GM10248 (cell line): Measurements from ENCODE around the gene PJA2.
"Not testable (repeated sequence)": the region's sequence is repeated elsewhere in the genome, so short reads cannot be mapped to it uniquely, and the experiment has no call there.

Experiments used
- CTCF ChIA-PET: fragments of 300-600 bp; sonication (Branson Sonifier 250); formaldehyde crosslinking; extraction: SDS; loops from one replicate; lab custom pipeline; 2021; ENCODE audit warnings: antibody characterized with exemption; lab: Yijun Ruan, JAX
- POLR2A ChIA-PET: fragments of 350-650 bp; sonication (Branson Sonifier 250); formaldehyde crosslinking; extraction: SDS; loops from one replicate; lab custom pipeline; 2020; ENCODE audit warnings: antibody characterized with exemption; lab: Yijun Ruan, JAX
- DNase-seq: peaks from one replicate; pipeline ENCODE4 v3.0.0; 2012; ENCODE audit errors: extremely low spot score
- CTCF ChIP-seq: IDR thresholded peaks from 2 replicates; pipeline ENCODE4 v1.5.1; 2012; ENCODE audit warnings: mild to moderate bottlenecking, low read depth; ENCODE audit errors: extremely low read depth, missing control alignments, control extremely low read depth

PJA2 gene

GRCh38 chr5:109451146-109451545 is 41.4 kb upstream of the PJA2 start:
- ChIA-PET POLR2A (no interaction called here), CTCF (interaction anchor here (1.1 kb wide), 1 partner anchor 28 kb away, joined by 3 read pairs; no protein-coding TSS in a partner anchor)
- no peak for TF ChIP-seq CTCF
- DNase-seq: no peak

- CTCF ChIA-PET: interaction anchor here (0.7 to 2.5 kb wide), 4 partner anchors 9 to 28 kb away, joined by 3 to 9 read pairs (median 3); no protein-coding TSS in a partner anchor
- DNase-seq: no peak
- no peak for TF ChIP-seq CTCF
- POLR2A ChIA-PET: no interaction called here
Observed at GRCh38 chr5:109450129-109450877, 40.5 kb upstream of the PJA2 start.

GRCh38 chr5:109448838-109449237 is 39.1 kb upstream of the PJA2 start:
- no peak for DNase-seq
- ChIA-PET POLR2A (no interaction called here), CTCF (interaction anchor here (2.5 kb wide), 1 partner anchor 10 kb away, joined by 9 read pairs; no protein-coding TSS in a partner anchor)
- TF ChIP-seq CTCF: no peak

GRCh38 chr5:109439590-109439989 is 29.8 kb upstream of the PJA2 start:
- no peak for DNase-seq
- CTCF ChIA-PET: interaction anchor here (0.7 to 1.6 kb wide), 18 partner anchors 9 to 960 kb away, joined by 3 to 13 read pairs (median 3); no protein-coding TSS in a partner anchor
- no peak for TF ChIP-seq CTCF
- POLR2A ChIA-PET: no interaction called here

GRCh38 chr5:109426075-109426474 is 16.3 kb upstream of the PJA2 start:
- ChIA-PET POLR2A (no interaction called here), CTCF (interaction anchor here (1.4 kb wide), 1 partner anchor 39 kb away, joined by 3 read pairs; no protein-coding TSS in a partner anchor)
- no peak for DNase-seq
- no peak for TF ChIP-seq CTCF

GRCh38 chr5:109425521-109425920 is 15.7 kb upstream of the PJA2 start:
- DNase-seq, POLR2A ChIA-PET: not testable (repeated sequence)
- CTCF ChIA-PET: interaction anchor here (1.4 to 1.9 kb wide), 2 partner anchors 14 to 39 kb away, joined by 3 to 5 read pairs; no protein-coding TSS in a partner anchor

- CTCF ChIA-PET: interaction anchor here (1.3 to 1.6 kb wide), 2 partner anchors 9 to 18 kb away, joined by 4 read pairs; no protein-coding TSS in a partner anchor
- TF ChIP-seq CTCF: no peak
- DNase-seq: no peak
- POLR2A ChIA-PET: no interaction called here
Observed at GRCh38 chr5:109421956-109422355, 12.2 kb upstream of the PJA2 start.
